ENCODE measurements around the gene CACNA1E. TPM values are rescaled to one million over a fixed set of nuclear protein-coding genes. Genes with fewer than 3 reads are reported as not detected.

Gene CACNA1E
- total RNA-seq, 1 donor from 2014 or later: not detected

GRCh38 chr1:181714428-181714827 is 231.1 kb downstream of the CACNA1E start:
- no peak overlapping the region for H3K4me3 ChIP-seq
- DNase-seq (ENCODE audit: extremely low spot score in 2 of 2): no peak
- TF ChIP-seq POLR2AphosphoS5 (IDR thresholded peaks at IDR 0.05; ENCODE audit: insufficient read depth in 1 of 2, low read depth in 1 of 2) (no peak), CTCF (IDR thresholded peaks at IDR 0.05) (no peak), POLR2A (IDR thresholded peaks at IDR 0.05) (no peak)
- H3K9me3 ChIP-seq: no peaks in the 10 kb centered on the region
- no peaks in the 10 kb centered on the region for H3K36me3 ChIP-seq
- H3K27ac ChIP-seq: no peak overlapping the region
- H3K27me3 ChIP-seq: no peaks in the 10 kb centered on the region
- H3K4me1 ChIP-seq: no peaks in the 10 kb centered on the region
- intact Hi-C loops (cut with DNase I): no loop called here

- no peaks in the 10 kb centered on the region for H3K4me1 ChIP-seq
- no peak overlapping the region for H3K27ac ChIP-seq
- DNase-seq (ENCODE audit: extremely low spot score in 2 of 2): no peak
- no peaks in the 10 kb centered on the region for H3K36me3 ChIP-seq
- no peaks in the 10 kb centered on the region for H3K9me3 ChIP-seq
- TF ChIP-seq CTCF (IDR thresholded peaks at IDR 0.05): no peak
- no peak for TF ChIP-seq POLR2A (IDR thresholded peaks at IDR 0.05)
- no peak for TF ChIP-seq POLR2AphosphoS5 (IDR thresholded peaks at IDR 0.05; ENCODE audit: insufficient read depth in 1 of 2, low read depth in 1 of 2)
- no peaks in the 10 kb centered on the region for H3K27me3 ChIP-seq
- no peak overlapping the region for H3K4me3 ChIP-seq
- intact Hi-C loops (cut with DNase I): no loop called here
Measured at GRCh38 chr1:181718034-181718433, 234.7 kb downstream of the CACNA1E start.

- intact Hi-C loops (cut with DNase I): no loop called here
- Histone ChIP-seq H3K27ac (no peak overlapping the region), H3K4me3 (no peak overlapping the region), H3K9me3 (no peaks in the 10 kb centered on the region), H3K36me3 (no peaks in the 10 kb centered on the region), H3K4me1 (no peaks in the 10 kb centered on the region), H3K27me3 (no peaks in the 10 kb centered on the region)
- no peak for DNase-seq (ENCODE audit: extremely low spot score in 2 of 2)
- TF ChIP-seq CTCF (IDR thresholded peaks at IDR 0.05) (no peak), POLR2AphosphoS5 (IDR thresholded peaks at IDR 0.05; ENCODE audit: insufficient read depth in 1 of 2, low read depth in 1 of 2) (no peak), POLR2A (IDR thresholded peaks at IDR 0.05) (no peak)
Measured at GRCh38 chr1:181726320-181727012, 243.1 kb downstream of the CACNA1E start.

- no peak for DNase-seq (ENCODE audit: extremely low spot score in 2 of 2)
- Histone ChIP-seq H3K27ac (no peak overlapping the region), H3K9me3 (no peaks in the 10 kb centered on the region), H3K4me3 (no peak overlapping the region), H3K27me3 (no peaks in the 10 kb centered on the region), H3K4me1 (no peaks in the 10 kb centered on the region), H3K36me3 (no peaks in the 10 kb centered on the region)
- intact Hi-C loops (cut with DNase I): no loop called here
- TF ChIP-seq POLR2A (IDR thresholded peaks at IDR 0.05) (no peak), POLR2AphosphoS5 (IDR thresholded peaks at IDR 0.05; ENCODE audit: insufficient read depth in 1 of 2, low read depth in 1 of 2) (no peak), CTCF (IDR thresholded peaks at IDR 0.05) (no peak)
Measured at GRCh38 chr1:181730606-181731005, 247.3 kb downstream of the CACNA1E start.

- Histone ChIP-seq H3K4me1 (no peaks in the 10 kb centered on the region), H3K36me3 (no peaks in the 10 kb centered on the region), H3K27ac (no peak overlapping the region), H3K9me3 (no peaks in the 10 kb centered on the region), H3K27me3 (no peaks in the 10 kb centered on the region), H3K4me3 (no peak overlapping the region)
- TF ChIP-seq POLR2AphosphoS5 (IDR thresholded peaks at IDR 0.05; ENCODE audit: insufficient read depth in 1 of 2, low read depth in 1 of 2) (no peak), POLR2A (IDR thresholded peaks at IDR 0.05) (no peak), CTCF (IDR thresholded peaks at IDR 0.05) (no peak)
- DNase-seq (ENCODE audit: extremely low spot score in 2 of 2): no peak
- intact Hi-C loops (cut with DNase I): no loop called here
Measured at GRCh38 chr1:181732218-181732990, 249.1 kb downstream of the CACNA1E start.
